GM18951 (cell line): ENCODE results near the gene MTA2.
A peak's percentile ranks its signal among the peaks of the same experiment; 100 is the strongest.
"Not testable (repeated sequence)": the region's sequence is repeated elsewhere in the genome, so short reads cannot be mapped to it uniquely, and the experiment has no call there.

ENCODE experiments used
- POLR2A ChIP-seq: IDR thresholded peaks from 4 replicates; pipeline ENCODE4 v1.6.1; 2011; ENCODE audit warnings: mild to moderate bottlenecking; ENCODE audit not compliant: insufficient read length, insufficient read depth; ENCODE audit errors: extremely low read depth
- in situ Hi-C: fragments of 300-500 bp; cut with MboI; formaldehyde crosslinking; loops from one replicate; pipeline ENCODE4 v1.12.0; 2022; ENCODE audit warnings: low sequenced_read_pairs, mixed read lengths, inconsistent platforms; ENCODE audit not compliant: unreplicated experiment

The MTA2 gene

GRCh38 chr11:62575156-62575555 is 26.5 kb downstream of the MTA2 start:
- in situ Hi-C loops = no loop called here
- TF ChIP-seq POLR2A = peak; percentile 8

- peak; percentile 10 for TF ChIP-seq POLR2A
- in situ Hi-C loops = no loop called here
These were observed 27.1 kb downstream of the MTA2 start for GRCh38 chr11:62574363-62575071.

DNA sequence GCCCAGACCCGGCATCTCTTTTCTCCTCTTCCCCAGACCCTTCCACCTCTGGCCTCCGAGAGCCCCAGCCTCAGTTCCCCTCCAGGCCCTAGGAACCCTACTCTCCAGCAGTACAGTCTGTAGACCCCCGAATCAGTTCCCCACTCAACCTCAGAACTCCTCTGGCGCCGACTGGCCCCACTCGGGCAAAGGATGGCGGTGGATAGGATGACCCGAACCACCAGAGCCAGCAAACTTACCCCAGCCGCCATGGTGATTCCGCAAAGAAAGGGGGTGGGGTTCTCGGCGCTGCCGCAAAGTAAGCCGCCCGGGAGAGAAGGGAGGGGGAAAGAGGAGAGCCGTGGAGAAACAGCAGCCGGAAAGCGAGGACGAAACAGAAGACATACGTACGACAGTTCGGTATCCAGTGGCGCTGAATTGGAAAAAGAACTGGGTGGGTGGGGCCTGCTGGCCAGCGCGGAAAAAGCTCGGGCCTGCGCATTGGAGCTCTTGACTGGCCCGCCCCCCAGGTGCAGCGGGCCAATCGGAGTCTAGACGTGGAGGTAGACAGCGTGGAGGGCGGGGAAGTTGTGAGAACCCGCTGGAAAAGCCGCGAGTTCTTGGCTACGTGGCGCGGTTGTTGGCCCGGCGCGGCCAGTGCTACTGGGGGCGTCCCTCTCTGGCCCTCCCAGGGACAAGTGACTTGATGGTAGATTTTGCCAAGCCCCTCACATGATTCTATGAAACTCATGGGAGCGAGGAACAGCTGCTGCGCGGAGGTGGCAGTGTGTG is 27.9 kb downstream of the MTA2 start, which contains the start of gene EEF1G:
TSS of gene EEF1G (minus strand) at position 300 of the 771 bp plus-strand sequence. CDS start at position 251, 49 bp downstream.
- TF ChIP-seq POLR2A = peak; percentile 94
- in situ Hi-C loops = no loop called here

DNA sequence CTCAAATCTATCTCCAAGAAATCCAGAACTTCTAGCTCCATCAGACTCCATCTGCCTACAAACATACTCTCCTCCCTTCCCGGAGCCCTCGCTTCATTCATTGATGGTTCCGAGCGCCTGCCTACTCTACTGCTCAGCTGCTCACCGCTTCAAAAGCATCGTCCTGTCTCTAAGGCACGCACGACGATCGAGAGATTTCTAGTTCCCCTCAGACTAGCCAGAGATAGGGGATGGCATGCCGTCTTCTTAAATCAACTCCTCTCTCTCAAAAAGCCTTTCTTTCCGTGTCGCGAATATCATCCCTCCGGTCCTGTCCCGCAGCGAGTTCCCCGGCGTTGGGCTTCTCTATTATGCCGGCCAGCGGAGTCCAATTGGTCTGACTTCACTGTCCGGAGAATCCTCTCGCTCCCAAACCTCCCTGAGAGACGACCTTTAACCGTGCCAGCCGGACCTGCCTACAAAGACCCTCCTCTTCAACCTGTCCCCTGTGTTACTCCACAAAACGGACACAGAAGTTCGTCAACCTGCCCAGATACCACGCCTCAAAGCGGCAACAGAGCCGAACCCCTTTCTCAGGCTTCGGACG is 28.6 kb downstream of the MTA2 start:
- in situ Hi-C loops = no loop called here
- TF ChIP-seq POLR2A = no peak

DNA sequence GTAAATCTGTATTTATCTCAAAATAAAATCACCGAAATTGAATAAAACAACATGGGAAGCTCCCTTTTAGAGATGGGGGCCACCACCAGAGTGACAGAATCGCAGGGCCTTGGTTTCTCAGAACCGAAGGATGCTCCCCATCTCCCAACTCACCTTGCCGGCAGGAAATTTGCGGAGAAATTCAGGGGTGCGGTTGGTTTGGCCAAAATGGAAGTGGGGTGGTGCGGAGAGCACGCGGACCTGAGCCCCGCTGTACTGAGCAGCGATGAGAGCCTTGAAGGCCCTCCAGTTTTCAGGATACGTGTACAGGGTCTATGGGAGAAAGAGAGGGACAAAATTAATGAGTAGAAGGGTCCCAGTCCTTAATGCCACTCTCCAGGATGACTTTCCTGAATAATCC is 29.2 kb downstream of the MTA2 start:
- in situ Hi-C loops = no loop called here
- no peak for TF ChIP-seq POLR2A

DNA sequence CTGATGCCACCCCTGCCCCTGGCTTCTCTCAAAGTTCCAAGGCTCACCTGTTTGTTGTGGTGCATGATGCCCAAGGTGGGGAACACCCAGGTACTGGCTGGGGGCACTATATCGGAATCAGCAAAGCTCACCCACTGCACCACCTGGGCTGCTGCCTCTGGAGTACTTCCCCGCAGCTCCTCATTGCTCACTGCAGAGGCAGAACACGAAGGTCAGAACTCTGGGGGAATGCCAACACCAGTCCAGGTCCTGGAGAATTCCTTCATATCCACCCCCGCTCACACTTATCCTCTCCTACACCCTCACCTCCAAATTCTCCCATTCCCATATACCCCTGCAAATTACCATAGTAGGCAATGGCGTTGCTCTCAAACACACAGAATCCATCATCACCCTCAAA is 30.2 kb downstream of the MTA2 start:
- in situ Hi-C loops = not testable (repeated sequence)

DNA sequence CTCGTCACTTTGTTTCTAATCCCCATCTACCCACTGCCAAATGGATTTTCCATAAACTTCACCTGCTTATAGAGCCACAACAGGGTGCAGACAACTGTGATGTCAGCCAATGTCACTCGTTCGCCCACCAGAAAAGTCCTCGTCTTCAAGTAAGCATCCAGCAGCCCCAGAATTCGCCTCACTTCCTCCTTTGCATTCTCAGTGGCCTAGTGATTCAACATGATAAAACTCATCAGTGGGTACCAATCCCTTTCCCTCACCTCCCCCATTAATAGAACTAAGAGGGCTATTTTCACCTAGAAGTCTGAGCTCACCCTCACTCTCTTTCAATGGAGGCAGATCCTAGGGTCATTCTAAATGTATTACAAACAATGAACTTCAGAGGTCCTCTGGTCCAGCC is 30.8 kb downstream of the MTA2 start:
- in situ Hi-C loops = not testable (repeated sequence)

DNA sequence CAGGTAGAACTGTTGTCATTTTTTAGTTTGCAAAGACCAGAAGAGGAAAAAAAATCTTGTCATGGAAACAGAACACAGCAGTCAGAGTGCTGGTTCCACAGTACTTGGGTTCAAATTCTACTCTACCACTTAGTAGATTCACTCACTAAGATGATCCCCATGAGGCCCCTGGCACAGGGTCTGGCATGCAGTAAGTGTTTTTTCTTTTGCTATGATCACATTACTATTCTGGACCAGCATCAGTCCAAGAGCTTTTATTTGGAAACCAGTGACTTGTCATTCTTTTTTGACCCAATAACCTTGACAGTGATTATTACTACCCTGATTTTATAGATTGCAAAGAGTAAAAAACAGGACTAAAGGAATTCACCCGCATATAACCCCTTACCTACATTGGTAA is 32.1 kb downstream of the MTA2 start:
- in situ Hi-C loops = no loop called here
- TF ChIP-seq POLR2A = no peak

DNA sequence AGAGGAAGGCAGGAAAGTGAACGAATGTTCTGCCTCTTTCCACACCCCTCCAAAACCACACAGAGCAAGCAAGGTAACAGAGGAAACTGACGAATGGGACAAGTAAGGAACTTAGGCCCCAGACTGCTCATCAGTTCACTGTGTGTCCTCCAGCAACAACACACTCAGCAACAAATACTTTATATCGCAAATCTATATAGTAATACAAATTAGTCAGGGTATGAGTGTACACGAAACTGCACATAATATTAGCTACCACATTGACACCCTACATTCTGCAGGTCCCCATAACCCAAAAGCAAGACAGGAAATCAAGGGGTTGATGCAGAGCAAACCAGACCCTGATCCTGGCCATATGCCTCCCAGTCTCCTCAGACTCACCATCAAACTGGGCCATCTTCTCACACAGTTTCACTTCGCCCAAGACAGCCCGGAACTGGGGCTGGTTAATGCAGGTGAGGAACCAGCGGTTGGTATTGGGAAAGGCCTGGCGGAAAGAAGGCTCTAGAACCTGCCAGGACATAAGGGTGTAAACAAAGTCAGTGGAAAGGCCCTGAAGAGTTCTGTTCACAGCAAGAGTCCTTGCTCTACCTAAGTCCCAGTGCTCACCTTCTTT is 34.5 kb downstream of the MTA2 start:
- TF ChIP-seq POLR2A = no peak
- in situ Hi-C loops = no loop called here

- in situ Hi-C loops = no loop called here
- TF ChIP-seq POLR2A = no peak
These were observed 35.4 kb downstream of the MTA2 start for GRCh38 chr11:62566247-62566646.

GRCh38 chr11:62565100-62565802 is 36.4 kb downstream of the MTA2 start:
- TF ChIP-seq POLR2A = no peak
- in situ Hi-C loops = no loop called here

GRCh38 chr11:62561677-62562230 is 39.9 kb downstream of the MTA2 start:
- in situ Hi-C loops = not testable (repeated sequence)

GRCh38 chr11:62560566-62561103 is 41.0 kb downstream of the MTA2 start:
- TF ChIP-seq POLR2A = no peak
- in situ Hi-C loops = no loop called here

- in situ Hi-C loops = not testable (repeated sequence)
These were observed 42.0 kb downstream of the MTA2 start for GRCh38 chr11:62559626-62560025.
